Thoracic aorta (tissue), 2 donors: ENCODE measurements around the gene OSBPL2. TPM values are rescaled to one million over a fixed set of nuclear protein-coding genes. Genes with fewer than 3 reads are reported as not detected.

Experiments used
- ATAC-seq: fragments of 150-250 bp; one replicate; pipeline ENCODE4 v1.8.0; 2017; ENCODE audit warnings: low read depth; ENCODE audit not compliant: insufficient number of reproducible peaks, low FRiP score
- DNase-seq: peaks from one replicate; pipeline ENCODE4 v3.0.0-alpha.2; 2020; ENCODE audit warnings: low spot score
- H3K27ac ChIP-seq, 2 donors: fragments of 200-600 bp; sonication (generic); 1 replicate in 1 of 2; 2 replicates in 1 of 2; pipeline ENCODE4 v1.5.1; 2016; ENCODE audit warnings: mild to moderate bottlenecking in 2 of 2, moderate library complexity in 2 of 2
- H3K27me3 ChIP-seq: fragments of 200-600 bp; sonication (generic); replicated peaks from 2 replicates; pipeline ENCODE4 v1.6.0; 2016; ENCODE audit warnings: mild to moderate bottlenecking; ENCODE audit not compliant: insufficient read depth
- H3K36me3 ChIP-seq: fragments of 200-600 bp; sonication (generic); one replicate; pipeline ENCODE4 v1.5.1; 2016
- H3K4me1 ChIP-seq, 2 donors: fragments of 200-600 bp; sonication (generic); 1 replicate in 1 of 2; 2 replicates in 1 of 2; pipeline versions ENCODE4 v1.5.1 to v1.6.0; 2016; ENCODE audit warnings: low read depth in 2 of 2, mild to moderate bottlenecking in 1 of 2; ENCODE audit not compliant: control insufficient read depth in 1 of 2
- H3K4me3 ChIP-seq: fragments of 200-600 bp; sonication (generic); 2 replicates; pipeline ENCODE4 v1.5.1; 2016; ENCODE audit warnings: mild to moderate bottlenecking
- H3K9me3 ChIP-seq: fragments of 200-600 bp; sonication (generic); 2 replicates; pipeline ENCODE4 v1.5.1; 2016
- total RNA-seq, 2 donors: library from RNA; depleted of rRNA; stranded (reverse); fragments of >200 nt; gene quantifications; one replicate each; pipeline versions ENCODE4 v1.1.0 to v1.2.3, GENCODE V29; 2016
- TF ChIP-seq, protein P1 (sequence below): fragments of 200-600 bp; sonication (generic); IDR thresholded peaks from one replicate; pipeline ENCODE4 v1.5.1; 2019; ENCODE audit warnings: antibody characterized with exemption

OSBPL2 gene
- total RNA-seq, 2 donors from 2014 or later: 48.5 to 58.5 TPM

DNA sequence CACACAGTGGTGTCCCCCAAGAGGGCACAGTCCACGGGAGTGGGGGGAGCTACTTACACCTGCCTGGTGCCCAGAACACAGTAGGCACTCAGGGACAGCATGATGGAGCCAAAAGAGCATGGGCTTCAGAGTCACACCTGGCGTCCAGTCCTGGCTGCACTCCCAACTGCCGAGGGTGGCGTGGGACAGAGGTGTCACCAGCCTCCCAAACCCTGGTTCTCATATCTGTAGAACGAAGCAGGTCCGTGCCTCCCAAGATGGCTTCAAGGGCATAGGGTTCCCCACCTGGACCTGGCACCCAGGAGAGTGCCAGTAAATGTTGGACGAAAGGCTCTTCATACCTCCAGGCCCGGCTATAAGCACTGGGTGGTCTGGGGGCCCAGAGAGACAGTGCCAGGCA, 27.1 kb upstream of the OSBPL2 start:
- Histone ChIP-seq H3K36me3 (no peaks in the 10 kb centered on the region), H3K27me3 (peaks cover 4% of the 10 kb centered on the region), H3K4me1 (no peaks in the 10 kb centered on the region), H3K27ac (no peak overlapping the region), H3K4me3 (no peak overlapping the region), H3K9me3 (no peaks in the 10 kb centered on the region)
- TF ChIP-seq, protein P1, sequence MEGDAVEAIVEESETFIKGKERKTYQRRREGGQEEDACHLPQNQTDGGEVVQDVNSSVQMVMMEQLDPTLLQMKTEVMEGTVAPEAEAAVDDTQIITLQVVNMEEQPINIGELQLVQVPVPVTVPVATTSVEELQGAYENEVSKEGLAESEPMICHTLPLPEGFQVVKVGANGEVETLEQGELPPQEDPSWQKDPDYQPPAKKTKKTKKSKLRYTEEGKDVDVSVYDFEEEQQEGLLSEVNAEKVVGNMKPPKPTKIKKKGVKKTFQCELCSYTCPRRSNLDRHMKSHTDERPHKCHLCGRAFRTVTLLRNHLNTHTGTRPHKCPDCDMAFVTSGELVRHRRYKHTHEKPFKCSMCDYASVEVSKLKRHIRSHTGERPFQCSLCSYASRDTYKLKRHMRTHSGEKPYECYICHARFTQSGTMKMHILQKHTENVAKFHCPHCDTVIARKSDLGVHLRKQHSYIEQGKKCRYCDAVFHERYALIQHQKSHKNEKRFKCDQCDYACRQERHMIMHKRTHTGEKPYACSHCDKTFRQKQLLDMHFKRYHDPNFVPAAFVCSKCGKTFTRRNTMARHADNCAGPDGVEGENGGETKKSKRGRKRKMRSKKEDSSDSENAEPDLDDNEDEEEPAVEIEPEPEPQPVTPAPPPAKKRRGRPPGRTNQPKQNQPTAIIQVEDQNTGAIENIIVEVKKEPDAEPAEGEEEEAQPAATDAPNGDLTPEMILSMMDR: no peak
- DNase-seq (no peak), ATAC-seq (no peak)

DNA sequence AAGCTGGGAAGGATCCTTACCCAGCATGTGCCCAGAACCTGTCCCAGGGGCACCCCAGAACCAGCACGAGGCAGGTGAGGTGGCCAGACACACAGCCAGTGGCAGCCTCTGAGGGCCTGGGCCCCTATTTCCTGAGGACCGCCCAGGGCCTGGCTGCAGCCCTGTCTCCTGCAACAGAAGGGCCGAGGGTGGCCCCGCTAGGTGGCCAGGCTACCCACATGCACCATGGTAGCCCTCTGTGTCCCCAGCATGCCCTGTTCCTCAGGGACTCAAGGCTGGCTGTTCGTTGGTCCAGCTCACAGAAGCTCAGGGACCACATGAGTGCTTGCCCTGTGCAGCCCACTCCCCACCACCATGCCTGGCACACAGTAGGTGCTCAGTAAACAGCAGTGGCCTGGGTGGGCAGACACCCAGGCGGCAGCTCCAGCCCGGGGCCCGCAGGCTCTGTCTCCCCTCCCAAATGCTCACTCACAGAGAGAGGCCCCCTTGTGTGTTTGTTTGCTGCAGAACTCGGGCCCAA, 26.5 kb upstream of the OSBPL2 start:
- DNase-seq (no peak), ATAC-seq (no peak)
- H3K4me3 ChIP-seq: no peak overlapping the region
- TF ChIP-seq, protein P1: no peak
- peaks cover 4% of the 10 kb centered on the region for H3K27me3 ChIP-seq
- no peaks in the 10 kb centered on the region for H3K4me1 ChIP-seq
- no peak overlapping the region for H3K27ac ChIP-seq
- no peaks in the 10 kb centered on the region for H3K36me3 ChIP-seq
- H3K9me3 ChIP-seq: no peaks in the 10 kb centered on the region

DNA sequence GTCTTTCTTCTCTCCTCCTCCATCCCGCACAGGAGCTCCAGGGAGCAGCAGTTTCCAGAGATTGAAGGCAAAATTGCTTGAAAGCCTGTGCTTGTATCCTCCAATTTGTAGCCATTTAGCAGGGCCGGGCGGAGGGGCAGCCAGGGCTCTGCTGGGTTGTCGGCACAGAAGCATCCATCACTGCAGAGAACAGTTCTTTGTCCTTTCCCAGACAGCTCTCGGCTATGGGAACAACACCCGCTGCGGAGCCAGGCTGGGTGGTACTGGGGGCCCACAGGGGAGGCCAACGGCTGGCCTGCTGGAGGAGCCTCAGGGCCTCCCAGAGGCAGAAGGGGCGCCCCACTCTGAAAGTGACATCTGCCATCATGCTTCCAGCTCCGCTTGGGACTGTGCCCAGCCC, 26.0 kb upstream of the OSBPL2 start:
- ATAC-seq (no peak), DNase-seq (no peak)
- no peaks in the 10 kb centered on the region for H3K4me1 ChIP-seq
- no peak overlapping the region for H3K4me3 ChIP-seq
- H3K36me3 ChIP-seq: no peaks in the 10 kb centered on the region
- TF ChIP-seq, protein P1: no peak
- H3K27me3 ChIP-seq: peaks cover 4% of the 10 kb centered on the region
- H3K9me3 ChIP-seq: no peaks in the 10 kb centered on the region
- H3K27ac ChIP-seq: no peak overlapping the region

DNA sequence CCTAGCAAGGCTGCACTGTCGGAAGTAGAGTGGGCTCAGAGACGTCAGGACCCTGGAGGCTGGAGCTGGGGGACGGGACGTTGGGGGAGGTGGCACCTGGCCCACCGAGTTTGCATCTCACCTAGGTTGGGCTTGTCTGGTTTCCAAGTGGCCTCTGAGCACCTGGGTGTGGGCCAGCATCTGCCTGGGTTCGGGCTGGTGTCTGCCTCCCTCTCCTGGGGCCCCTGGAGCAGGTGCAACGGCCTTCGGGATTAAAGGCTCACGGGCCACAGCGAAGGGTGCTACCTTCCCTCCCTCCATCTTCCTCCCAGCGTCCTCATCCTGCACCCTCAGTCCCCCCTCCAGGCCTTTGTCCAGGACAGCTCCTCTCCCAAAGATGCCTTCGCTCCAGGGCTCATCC, 24.3 kb upstream of the OSBPL2 start:
- no peaks in the 10 kb centered on the region for H3K9me3 ChIP-seq
- ATAC-seq (no peak), DNase-seq (no peak)
- peaks cover 0 to 2% of the 10 kb centered on the region in 2 donors for H3K4me1 ChIP-seq
- peaks cover 16% of the 10 kb centered on the region for H3K27me3 ChIP-seq
- H3K27ac ChIP-seq: no peak overlapping the region
- no peak overlapping the region for H3K4me3 ChIP-seq
- TF ChIP-seq, protein P1: no peak
- no peaks in the 10 kb centered on the region for H3K36me3 ChIP-seq

DNA sequence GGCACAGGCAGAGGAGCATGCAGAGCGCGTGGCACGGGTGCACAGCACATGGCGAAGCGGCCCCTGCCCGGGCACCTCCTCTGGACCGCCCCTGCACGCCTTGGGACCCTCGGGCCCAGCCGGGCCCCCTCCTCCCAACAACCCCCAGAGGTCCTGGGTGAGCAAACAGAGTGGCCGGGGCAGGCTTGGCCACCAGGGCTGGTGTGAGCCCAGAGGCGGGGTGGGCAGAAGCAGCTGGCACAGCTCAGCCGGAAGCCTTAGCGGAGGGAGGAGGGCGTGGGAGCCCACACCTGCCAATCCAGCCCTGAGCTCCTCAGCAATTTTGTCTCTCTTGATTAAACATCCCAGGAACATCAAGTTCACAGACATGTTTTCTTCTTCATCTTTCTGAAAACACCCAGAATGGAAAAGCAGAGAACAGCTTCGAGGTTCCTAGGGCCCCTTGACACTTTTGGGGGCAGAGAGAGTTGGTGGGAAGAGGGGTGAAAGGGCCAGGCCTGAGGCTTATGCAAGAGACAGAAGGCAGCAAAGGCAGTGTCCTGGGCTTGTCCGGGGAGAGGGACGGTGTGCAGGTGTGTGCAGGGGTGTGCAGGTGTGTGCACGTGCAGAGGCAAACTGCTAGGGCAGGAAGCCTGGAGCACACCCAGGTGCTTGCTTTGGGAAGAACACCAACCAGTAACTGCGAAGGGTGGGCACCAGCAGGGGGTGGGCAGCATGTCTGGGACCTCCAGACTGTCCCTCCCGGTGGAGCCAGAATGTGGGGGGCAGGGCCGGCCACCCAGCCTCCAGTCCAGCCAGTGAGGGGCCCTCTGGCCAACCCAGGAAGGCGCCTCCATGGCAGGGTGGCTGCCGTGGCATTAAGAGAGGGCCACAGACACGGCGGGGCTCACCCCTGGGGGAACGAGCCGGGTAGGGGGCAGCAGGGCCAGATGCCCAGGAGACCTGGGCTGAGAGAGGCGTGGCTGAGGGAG, 23.0 kb upstream of the OSBPL2 start:
- H3K9me3 ChIP-seq: no peaks in the 10 kb centered on the region
- H3K4me3 ChIP-seq: no peak overlapping the region
- H3K4me1 ChIP-seq: peaks cover 3 to 9% of the 10 kb centered on the region in 2 donors
- no peak for ATAC-seq
- TF ChIP-seq, protein P1: no peak
- H3K27me3 ChIP-seq: peaks cover 20% of the 10 kb centered on the region
- H3K36me3 ChIP-seq: no peaks in the 10 kb centered on the region
- no peak for DNase-seq
- H3K27ac ChIP-seq: no peak overlapping the region
